ENCODE data around the gene TBC1D25.

TBC1D25 gene

DNA sequence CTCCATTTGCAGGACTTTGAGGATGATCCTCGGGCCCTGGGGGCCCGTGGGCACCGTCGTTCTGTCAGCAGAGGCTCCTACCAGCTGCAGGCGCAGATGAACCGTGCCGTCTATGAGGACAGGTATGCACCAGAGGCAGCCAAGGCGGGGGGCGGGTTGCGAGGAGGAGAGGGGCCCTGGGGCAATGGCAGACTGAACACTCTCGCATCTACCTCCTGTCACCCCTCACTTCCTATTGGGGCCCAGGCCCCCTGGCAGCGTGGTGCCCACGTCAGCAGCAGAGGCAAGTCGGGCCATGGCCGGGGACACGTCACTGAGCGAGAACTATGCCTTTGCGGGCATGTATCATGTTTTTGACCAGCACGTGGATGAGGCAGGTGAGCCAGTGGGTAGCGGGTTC is 59.8 kb downstream of the TBC1D25 start:
- TF ChIP-seq Cebpa-rat (IDR thresholded peaks at IDR 0.05): no peak
- H3K4me2 ChIP-seq: no peak overlapping the region
- peaks cover 0 to 4% (median 0%) of the 10 kb centered on the region in 11 experiments; a peak in 1 of 22 replicates for H3K9me3 ChIP-seq (replicated peaks in 1 of 11)
- H3K36me3 ChIP-seq: peaks cover 9 to 54% (median 40%) of the 10 kb centered on the region in 11 experiments; a peak in 20 of 22 replicates
- H3K9ac ChIP-seq: 0 out of 22 replicates have a peak overlapping the region, but pooled peaks of 1 of the 11 experiments have one; percentile 92
- H3K4me3 ChIP-seq: no peak overlapping the region
- peaks cover 0 to 26% (median 9%) of the 10 kb centered on the region in 11 experiments; a peak in 13 of 22 replicates for H3K27me3 ChIP-seq
- no peak overlapping the region for H3K27ac ChIP-seq
- peaks cover 0 to 41% (median 0%) of the 10 kb centered on the region in 11 experiments; a peak in 3 of 22 replicates for H4K20me1 ChIP-seq
- H3K4me1 ChIP-seq: peaks cover 19 to 33% (median 26%) of the 10 kb centered on the region in 10 experiments

GRCh38 chrX:48600226-48600625 is 60.7 kb downstream of the TBC1D25 start:
- Histone ChIP-seq H4K20me1 (peaks cover 0 to 46% (median 0%) of the 10 kb centered on the region in 11 experiments; a peak in 3 of 22 replicates), H3K9ac (no peak overlapping the region), H3K27me3 (peaks cover 0 to 35% (median 10%) of the 10 kb centered on the region in 11 experiments; a peak in 13 of 22 replicates), H3K4me3 (no peak overlapping the region), H3K36me3 (peaks cover 10 to 63% (median 48%) of the 10 kb centered on the region in 11 experiments; a peak in 20 of 22 replicates), H3K4me2 (no peak overlapping the region), H3K27ac (no peak overlapping the region), H3K9me3 (replicated peaks in 1 of 11) (peaks cover 0 to 4% (median 0%) of the 10 kb centered on the region in 11 experiments; a peak in 1 of 22 replicates), H3K4me1 (peaks cover 19 to 27% (median 24%) of the 10 kb centered on the region in 10 experiments)
- TF ChIP-seq Cebpa-rat (IDR thresholded peaks at IDR 0.05): no peak

- peaks cover 0 to 47% (median 10%) of the 10 kb centered on the region in 11 experiments; a peak in 13 of 22 replicates for H3K27me3 ChIP-seq
- no peak for TF ChIP-seq Cebpa-rat (IDR thresholded peaks at IDR 0.05)
- no peak overlapping the region for H3K4me2 ChIP-seq
- H3K27ac ChIP-seq: no peak overlapping the region
- H3K9ac ChIP-seq: no peak overlapping the region
- peaks cover 10 to 69% (median 49%) of the 10 kb centered on the region in 11 experiments; a peak in 20 of 22 replicates for H3K36me3 ChIP-seq
- peaks cover 3 to 11% (median 10%) of the 10 kb centered on the region in 10 experiments; a peak in 18 of 20 replicates for H3K4me1 ChIP-seq
- H3K9me3 ChIP-seq (replicated peaks in 1 of 11): peaks cover 0 to 4% (median 0%) of the 10 kb centered on the region in 11 experiments; a peak in 1 of 22 replicates
- no peak overlapping the region for H3K4me3 ChIP-seq
- peaks cover 0 to 46% (median 0%) of the 10 kb centered on the region in 11 experiments; a peak in 4 of 22 replicates for H4K20me1 ChIP-seq
Measured at GRCh38 chrX:48601741-48602394, 62.4 kb downstream of the TBC1D25 start.

DNA sequence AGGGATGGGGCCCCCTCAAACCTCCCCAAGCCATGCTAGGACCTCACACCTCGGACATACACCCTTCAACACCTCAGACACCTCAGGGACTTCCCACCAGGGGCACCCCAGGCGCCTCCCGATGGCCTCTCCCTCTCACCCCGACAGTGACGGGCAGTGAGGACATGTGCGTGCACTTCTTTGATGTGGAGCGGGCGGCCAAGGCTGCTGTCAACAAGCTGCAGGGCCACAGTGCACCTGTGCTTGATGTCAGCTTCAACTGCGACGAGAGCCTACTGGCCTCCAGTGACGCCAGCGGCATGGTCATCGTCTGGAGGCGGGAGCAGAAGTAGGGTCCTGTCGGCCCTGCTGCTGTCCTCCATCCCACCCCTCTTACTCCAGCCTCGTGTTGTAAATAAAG is 65.2 kb downstream of the TBC1D25 start:
- TF ChIP-seq Cebpa-rat (IDR thresholded peaks at IDR 0.05): no peak
- no peaks in the 10 kb centered on the region for H3K9me3 ChIP-seq (replicated peaks in 1 of 11)
- H3K36me3 ChIP-seq: peaks cover 10 to 57% (median 36%) of the 10 kb centered on the region in 11 experiments; a peak in 19 of 22 replicates
- no peak overlapping the region for H3K9ac ChIP-seq
- H3K27me3 ChIP-seq: peaks cover 0 to 42% (median 10%) of the 10 kb centered on the region in 11 experiments; a peak in 11 of 22 replicates
- H3K4me1 ChIP-seq: no peaks in the 10 kb centered on the region
- H4K20me1 ChIP-seq: peaks cover 0 to 33% (median 0%) of the 10 kb centered on the region in 11 experiments; a peak in 4 of 22 replicates
- no peak overlapping the region for H3K4me3 ChIP-seq
- no peak overlapping the region for H3K4me2 ChIP-seq
- H3K27ac ChIP-seq: no peak overlapping the region

DNA sequence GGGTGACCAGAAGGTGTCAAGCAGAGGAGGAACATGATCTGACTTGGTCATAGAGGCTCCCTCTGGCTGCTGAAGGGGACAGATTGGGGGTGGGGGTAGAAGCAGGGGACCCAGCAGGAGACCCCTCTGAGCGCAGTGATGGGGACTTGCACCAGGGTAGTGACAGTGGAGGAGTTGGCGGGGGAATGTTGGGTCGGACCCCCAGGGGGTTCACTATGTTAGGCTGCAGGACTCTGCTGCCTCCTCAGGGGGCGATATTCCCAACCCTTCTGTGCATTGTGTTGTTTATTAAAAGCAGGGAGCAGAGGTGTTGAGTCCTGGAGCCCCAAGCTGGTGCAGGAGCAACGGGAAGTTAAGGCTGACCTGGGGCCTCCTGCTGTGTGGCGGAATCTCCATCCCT is 66.6 kb downstream of the TBC1D25 start:
- no peak overlapping the region for H3K4me2 ChIP-seq
- peaks cover 0 to 37% (median 9%) of the 10 kb centered on the region in 11 experiments; a peak in 8 of 22 replicates for H3K27me3 ChIP-seq
- no peak for TF ChIP-seq Cebpa-rat (IDR thresholded peaks at IDR 0.05)
- no peaks in the 10 kb centered on the region for H3K4me1 ChIP-seq
- H4K20me1 ChIP-seq: peaks cover 0 to 22% (median 0%) of the 10 kb centered on the region in 11 experiments; a peak in 4 of 22 replicates
- H3K9me3 ChIP-seq (replicated peaks in 1 of 11): no peaks in the 10 kb centered on the region
- H3K4me3 ChIP-seq: no peak overlapping the region
- H3K27ac ChIP-seq: no peak overlapping the region
- peaks cover 3 to 46% (median 28%) of the 10 kb centered on the region in 11 experiments; a peak in 19 of 22 replicates for H3K36me3 ChIP-seq
- no peak overlapping the region for H3K9ac ChIP-seq

DNA sequence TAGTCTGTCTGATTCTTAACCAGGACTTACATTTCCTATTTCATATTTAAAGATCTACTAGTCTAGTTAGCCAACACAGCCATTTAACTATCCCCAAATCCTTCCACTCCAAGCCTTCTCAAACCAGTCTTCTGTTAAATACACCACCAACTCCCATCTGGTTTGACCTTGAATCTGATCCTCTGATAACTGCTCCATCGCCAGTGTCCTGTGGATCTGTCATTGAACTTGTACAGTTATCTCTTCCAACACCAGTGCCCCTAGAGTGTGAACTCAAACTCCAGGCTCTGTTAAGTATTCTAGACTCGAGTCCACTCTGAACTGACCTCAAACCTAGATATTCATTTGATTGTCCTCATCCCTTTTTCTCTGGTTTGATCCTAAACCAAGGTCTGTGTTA is 72.2 kb downstream of the TBC1D25 start:
- Histone ChIP-seq H3K4me2 (no peak overlapping the region), H3K27me3 (peaks cover 0 to 46% (median 22%) of the 10 kb centered on the region in 11 experiments; a peak in 17 of 22 replicates), H3K4me1 (peaks cover 0 to 6% (median 1%) of the 10 kb centered on the region in 10 experiments; a peak in 8 of 20 replicates), H3K9ac (no peak overlapping the region), H3K4me3 (no peak overlapping the region), H3K9me3 (replicated peaks in 1 of 11) (no peaks in the 10 kb centered on the region), H3K27ac (no peak overlapping the region), H4K20me1 (peaks cover 0 to 5% (median 0%) of the 10 kb centered on the region in 11 experiments; a peak in 2 of 22 replicates), H3K36me3 (no peaks in the 10 kb centered on the region)
- no peak for TF ChIP-seq Cebpa-rat (IDR thresholded peaks at IDR 0.05)

All from BLaER1 treated with 17β-estradiol and CSF1 and Interleukin-3, amounts not matched to agents 10 nM and 100 nM (cell line).